Stimulated activated CD4-positive, alpha-beta T cell treated with anti-CD3 and anti-CD28 coated beads, Interleukin-2, amount 100 ng/mL, for 4 hours (primary cell): ENCODE results near the gene PKLR.
"Not testable (repeated sequence)": the region's sequence is repeated elsewhere in the genome, so short reads cannot be mapped to it uniquely, and the experiment has no call there.

ENCODE experiments used
- DNase-seq: peaks from one replicate; pipeline ENCODE4 v3.0.0-alpha.2; 2020; ENCODE audit warnings: low read depth

The PKLR gene

GRCh38 chr1:155318082-155318481, 16.8 kb upstream of the PKLR start:
- no peak for DNase-seq

- DNase-seq = no peak
Measured at GRCh38 chr1:155316922-155317321, 15.7 kb upstream of the PKLR start.

- DNase-seq = no peak
Measured at GRCh38 chr1:155313261-155313660, 12.0 kb upstream of the PKLR start.

- DNase-seq = no peak
Measured at GRCh38 chr1:155309423-155310021, 8.3 kb upstream of the PKLR start.

- DNase-seq = peak; percentile 96
Measured at GRCh38 chr1:155308493-155309422, 7.5 kb upstream of the PKLR start, which contains the start of gene FDPS. FDPS (plus strand) TSS chr1:155308866; CDS start chr1:155309790, 924 bp downstream.

GRCh38 chr1:155307247-155307740, 6.1 kb upstream of the PKLR start:
- no peak for DNase-seq

GRCh38 chr1:155305881-155306391, 4.7 kb upstream of the PKLR start:
- no peak for DNase-seq

- DNase-seq = no peak
Measured at GRCh38 chr1:155304558-155305063, 3.4 kb upstream of the PKLR start.

GRCh38 chr1:155300553-155301329, 497 bp downstream of the PKLR start:
- no peak for DNase-seq

- no peak for DNase-seq
Measured at GRCh38 chr1:155300024-155300423, 1.2 kb downstream of the PKLR start.

- DNase-seq = no peak
Measured at GRCh38 chr1:155297384-155297783, 3.9 kb downstream of the PKLR start.

- DNase-seq = no peak
Measured at GRCh38 chr1:155296661-155297060, 4.6 kb downstream of the PKLR start.

GRCh38 chr1:155295942-155296267, 5.3 kb downstream of the PKLR start:
- DNase-seq = no peak

- DNase-seq = no peak
Measured at GRCh38 chr1:155295183-155295941, 5.9 kb downstream of the PKLR start.

GRCh38 chr1:155294520-155295182, 6.6 kb downstream of the PKLR start:
- DNase-seq = no peak

- no peak for DNase-seq
Measured at GRCh38 chr1:155293086-155293749, 8.0 kb downstream of the PKLR start.

- not testable (repeated sequence) for DNase-seq
Measured at GRCh38 chr1:155291006-155291405, 10.2 kb downstream of the PKLR start.

- no peak for DNase-seq
Measured at GRCh38 chr1:155287987-155288543, 13.2 kb downstream of the PKLR start.

- no peak for DNase-seq
Measured at GRCh38 chr1:155286544-155286943, 14.7 kb downstream of the PKLR start.

- no peak for DNase-seq
Measured at GRCh38 chr1:155285631-155286044, 15.6 kb downstream of the PKLR start.
